GM12801 (cell line): Measurements from ENCODE around the gene CACNA2D4.

Experiments
- TF ChIP-seq, protein P1 (sequence below): IDR thresholded peaks from one replicate; pipeline ENCODE4 v1.5.1; 2011; ENCODE audit warnings: control low read depth; ENCODE audit not compliant: insufficient read length; ENCODE audit errors: extremely low read depth

CACNA2D4 gene

DNA sequence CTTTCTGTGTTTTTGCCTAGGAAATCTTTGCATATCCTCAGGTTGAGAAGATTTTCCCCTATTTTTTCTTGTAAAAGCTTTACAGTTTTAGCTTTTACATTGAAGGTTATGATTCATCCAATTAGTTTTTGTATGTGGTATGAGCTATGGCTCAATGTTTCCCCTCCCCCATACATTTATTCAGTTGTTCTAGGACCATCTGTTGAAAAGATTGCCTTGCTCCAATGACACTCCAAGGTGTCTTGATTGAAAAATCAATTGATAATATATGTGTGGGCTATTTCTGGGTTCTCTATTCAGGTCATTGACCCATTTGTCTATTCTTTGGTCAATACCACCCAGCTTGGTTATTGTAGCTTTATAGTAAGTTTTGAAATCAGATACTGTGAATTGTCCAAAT lies 55.5 kb downstream of the CACNA2D4 start:
- TF ChIP-seq, protein P1, sequence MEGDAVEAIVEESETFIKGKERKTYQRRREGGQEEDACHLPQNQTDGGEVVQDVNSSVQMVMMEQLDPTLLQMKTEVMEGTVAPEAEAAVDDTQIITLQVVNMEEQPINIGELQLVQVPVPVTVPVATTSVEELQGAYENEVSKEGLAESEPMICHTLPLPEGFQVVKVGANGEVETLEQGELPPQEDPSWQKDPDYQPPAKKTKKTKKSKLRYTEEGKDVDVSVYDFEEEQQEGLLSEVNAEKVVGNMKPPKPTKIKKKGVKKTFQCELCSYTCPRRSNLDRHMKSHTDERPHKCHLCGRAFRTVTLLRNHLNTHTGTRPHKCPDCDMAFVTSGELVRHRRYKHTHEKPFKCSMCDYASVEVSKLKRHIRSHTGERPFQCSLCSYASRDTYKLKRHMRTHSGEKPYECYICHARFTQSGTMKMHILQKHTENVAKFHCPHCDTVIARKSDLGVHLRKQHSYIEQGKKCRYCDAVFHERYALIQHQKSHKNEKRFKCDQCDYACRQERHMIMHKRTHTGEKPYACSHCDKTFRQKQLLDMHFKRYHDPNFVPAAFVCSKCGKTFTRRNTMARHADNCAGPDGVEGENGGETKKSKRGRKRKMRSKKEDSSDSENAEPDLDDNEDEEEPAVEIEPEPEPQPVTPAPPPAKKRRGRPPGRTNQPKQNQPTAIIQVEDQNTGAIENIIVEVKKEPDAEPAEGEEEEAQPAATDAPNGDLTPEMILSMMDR = no peak

DNA sequence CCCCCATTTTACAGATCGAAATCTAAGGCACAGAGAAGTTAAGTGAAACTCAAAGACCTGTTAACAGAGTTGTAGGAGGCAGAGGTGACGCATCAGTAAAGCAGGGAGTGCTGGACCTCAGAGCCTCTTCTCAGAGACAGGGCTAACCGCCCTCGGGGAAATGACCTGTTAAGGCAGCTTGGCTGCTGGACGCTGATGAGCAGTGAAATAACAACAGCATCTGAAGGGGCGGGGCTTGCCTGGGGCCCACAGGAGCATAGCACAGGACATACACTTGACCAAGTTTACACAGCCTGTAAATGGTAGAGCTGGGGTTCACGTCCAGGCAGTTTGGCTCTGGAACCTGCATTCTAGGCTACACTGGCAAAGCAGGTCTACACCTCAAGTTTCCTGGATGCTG lies 58.8 kb downstream of the CACNA2D4 start:
- TF ChIP-seq, protein P1 = no peak

DNA sequence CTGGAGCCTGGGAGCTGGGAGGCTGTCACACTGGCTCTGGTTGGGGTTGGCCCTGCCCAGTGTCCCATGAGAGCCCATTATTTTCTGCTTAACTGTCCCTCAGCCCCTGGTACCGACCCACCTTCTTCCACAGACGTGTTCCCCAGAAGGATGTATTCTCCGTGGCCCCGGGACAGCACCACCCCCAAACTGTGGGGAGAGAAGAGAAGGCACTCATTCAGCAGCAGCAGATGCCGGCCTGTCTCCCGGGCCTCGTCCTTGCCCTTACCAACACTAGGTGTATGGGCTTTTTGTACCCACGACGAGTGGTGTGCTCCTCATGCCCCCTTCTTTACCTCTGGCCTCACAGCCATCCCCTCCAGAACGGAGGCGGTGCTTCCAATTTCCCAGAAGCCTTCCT lies 60.0 kb downstream of the CACNA2D4 start:
- TF ChIP-seq, protein P1 = no peak

DNA sequence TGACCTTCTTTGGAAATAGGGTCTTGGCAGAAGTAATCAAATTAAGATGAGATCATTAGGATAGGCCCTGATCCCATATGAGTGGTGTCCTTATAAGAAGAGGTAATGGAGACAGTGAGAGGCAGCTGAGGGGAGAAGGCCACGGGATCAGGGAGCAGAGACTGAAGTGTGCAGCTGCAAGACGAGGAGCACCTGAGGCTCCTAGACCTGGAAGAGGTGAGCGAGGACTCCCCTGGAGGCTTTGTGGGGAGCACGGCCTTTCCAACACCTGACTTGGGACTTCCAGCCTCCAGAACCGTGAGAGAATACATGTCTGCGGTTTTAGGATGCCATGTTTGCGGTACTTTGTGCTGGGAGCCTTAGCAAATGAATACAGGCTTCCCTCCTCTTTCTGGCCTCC lies 60.6 kb downstream of the CACNA2D4 start:
- TF ChIP-seq, protein P1 = no peak

DNA sequence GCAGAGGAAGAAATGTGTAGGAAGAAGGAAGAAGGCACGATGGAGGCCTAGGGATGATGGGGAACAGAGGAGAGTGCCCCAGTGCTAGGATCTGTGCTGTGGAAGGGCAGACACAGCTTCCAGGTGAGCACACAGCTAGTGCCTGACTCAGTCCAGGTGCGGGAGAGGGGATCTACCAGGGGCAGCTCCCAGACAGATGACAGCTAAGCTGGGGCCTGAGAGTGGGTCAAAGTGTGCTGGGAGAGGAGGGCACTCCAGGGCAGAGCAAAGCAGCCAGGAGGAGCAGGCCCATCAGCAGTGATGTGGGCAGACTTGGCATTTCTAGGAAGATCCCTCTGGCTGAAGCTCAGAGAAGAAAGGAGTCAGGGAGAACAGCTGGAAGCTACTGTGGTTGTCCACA lies 61.4 kb downstream of the CACNA2D4 start:
- TF ChIP-seq, protein P1 = no peak

DNA sequence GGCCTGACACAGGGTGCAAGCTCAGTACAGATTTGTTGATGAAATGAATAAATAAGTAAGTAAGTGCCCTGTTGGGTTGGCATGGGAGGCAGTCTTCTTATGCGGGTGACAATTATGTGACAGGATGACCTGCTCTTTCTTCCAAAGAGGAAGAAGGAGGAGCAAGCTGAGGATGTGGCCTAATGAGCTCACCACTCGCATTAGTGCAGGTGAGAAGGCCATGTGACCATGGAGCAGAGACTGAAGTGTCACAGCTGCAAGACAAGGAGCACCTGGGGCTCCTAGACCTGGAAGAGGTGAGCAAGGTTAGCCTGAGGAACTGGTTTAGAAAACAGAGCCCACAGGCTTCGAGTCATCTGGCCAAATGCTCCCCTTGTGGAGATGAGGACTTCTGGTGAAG lies 63.2 kb downstream of the CACNA2D4 start:
- TF ChIP-seq, protein P1 = no peak

DNA sequence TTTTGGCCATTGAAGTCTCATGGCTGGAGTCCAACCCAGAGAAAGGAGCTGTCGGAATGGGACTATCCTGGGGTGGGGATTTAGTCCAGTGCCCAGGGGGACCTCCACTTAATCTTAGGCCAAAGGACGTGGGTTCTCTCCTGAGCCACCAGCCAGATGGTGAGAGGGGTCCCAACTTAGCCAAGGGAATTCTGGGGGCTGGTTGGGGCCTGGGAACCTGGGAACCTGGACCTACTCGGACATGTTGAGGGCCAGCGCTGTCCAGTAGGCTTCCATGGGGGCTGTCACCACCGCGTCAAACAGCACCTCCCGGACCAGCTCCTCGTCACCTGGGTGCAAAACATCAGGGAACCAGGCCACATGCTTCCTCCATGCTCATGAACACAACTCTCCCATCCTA lies 64.7 kb downstream of the CACNA2D4 start:
- TF ChIP-seq, protein P1 = no peak

DNA sequence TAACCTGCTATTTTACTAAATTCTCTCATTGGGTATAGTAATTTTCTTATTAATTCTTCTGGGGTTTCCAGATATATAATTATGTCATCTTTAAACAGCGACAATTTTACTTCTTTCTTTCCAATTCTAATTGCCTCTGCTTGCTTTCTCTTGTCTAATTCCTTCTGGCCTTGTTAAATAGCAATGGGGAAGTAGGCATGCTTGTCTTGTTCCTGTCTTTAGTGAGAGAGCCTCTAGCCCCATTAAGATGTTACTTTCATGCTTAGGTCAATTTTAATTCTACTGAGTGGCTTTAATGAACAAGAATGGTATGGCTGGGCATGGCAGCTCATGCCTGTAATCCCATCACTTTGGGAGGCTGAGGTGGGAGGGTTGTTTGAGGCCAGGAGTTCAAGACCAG lies 66.4 kb downstream of the CACNA2D4 start:
- TF ChIP-seq, protein P1 = no peak
